Astrocyte of the cerebellum (primary cell): ENCODE data around the gene AJAP1.

Experiments used
- DNase-seq: peaks from one replicate; pipeline ENCODE4 v3.0.0-alpha.2; 2011; ENCODE audit warnings: low read depth
- H3K4me3 ChIP-seq: 2 replicates; pipeline ENCODE4 v1.5.1; 2011; ENCODE audit warnings: mild to moderate bottlenecking, low read depth, low read length, moderate library complexity
- CTCF ChIP-seq: IDR thresholded peaks from 2 replicates; pipeline ENCODE4 v1.5.1; 2012; ENCODE audit warnings: low read length, low read depth, moderate library complexity, mild to moderate bottlenecking; ENCODE audit errors: missing control alignments
- in situ Hi-C: cut with HindIII; loops from 2 replicates; pipeline ENCODE4 v1.10.0; 2017; ENCODE audit warnings: low sequenced_read_pairs

AJAP1 gene

GRCh38 chr1:4786055-4786454, 131.6 kb downstream of the AJAP1 start:
- no peak overlapping the region for H3K4me3 ChIP-seq
- TF ChIP-seq CTCF: no peak
- in situ Hi-C loops: no loop called here
- no peak for DNase-seq

- no peak overlapping the region for H3K4me3 ChIP-seq
- no peak for TF ChIP-seq CTCF
- in situ Hi-C loops: no loop called here
- DNase-seq: no peak
Measured at GRCh38 chr1:4787551-4787950, 133.1 kb downstream of the AJAP1 start.

GRCh38 chr1:4792565-4792964, 138.2 kb downstream of the AJAP1 start:
- H3K4me3 ChIP-seq: no peak overlapping the region
- DNase-seq: no peak
- in situ Hi-C loops: no loop called here
- no peak for TF ChIP-seq CTCF

- DNase-seq: no peak
- in situ Hi-C loops: no loop called here
- no peak for TF ChIP-seq CTCF
- H3K4me3 ChIP-seq: no peak overlapping the region
Measured at GRCh38 chr1:4794020-4794780, 139.8 kb downstream of the AJAP1 start.

DNA sequence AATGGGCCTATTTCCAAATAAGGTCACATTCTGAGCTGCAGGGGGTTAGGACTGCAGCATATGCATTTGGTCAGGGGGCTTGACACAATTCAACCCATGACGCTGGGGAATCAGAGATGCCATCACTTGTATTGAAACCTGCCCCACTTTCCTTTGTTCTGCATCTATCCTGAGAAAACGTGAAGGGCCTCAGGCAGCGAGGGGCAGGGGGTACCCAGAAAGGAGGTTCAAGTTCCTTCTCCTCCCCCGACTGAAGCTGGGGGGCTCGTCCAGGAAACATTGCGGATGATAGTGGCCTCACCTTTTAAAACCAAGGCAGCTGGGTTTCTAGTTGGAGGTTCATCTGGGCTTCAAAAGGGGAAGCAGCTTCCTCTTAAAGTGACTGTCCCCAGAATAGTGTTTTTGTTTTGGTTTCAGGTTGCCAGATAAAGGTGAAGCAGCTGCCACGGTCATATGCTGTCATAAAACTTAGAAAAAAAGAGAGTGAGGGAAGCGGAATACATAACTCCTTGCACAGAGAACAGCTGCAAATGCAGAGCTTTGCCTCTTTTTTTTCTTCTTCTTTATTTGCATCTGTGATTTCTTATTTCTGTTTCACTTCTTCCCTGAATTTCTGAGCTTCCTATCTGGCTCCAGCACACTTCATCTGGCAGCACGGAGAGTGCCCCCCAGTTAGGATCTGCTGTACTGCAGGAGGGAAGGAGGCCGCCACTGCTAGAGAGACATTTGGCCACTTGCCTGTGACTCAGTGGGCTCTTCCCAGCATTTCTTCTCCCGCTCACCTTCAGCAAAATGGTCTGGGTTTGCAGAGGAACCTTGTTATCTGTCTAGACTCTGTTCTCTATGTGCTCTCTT, 142.0 kb downstream of the AJAP1 start:
- DNase-seq: no peak
- H3K4me3 ChIP-seq: no peak overlapping the region
- in situ Hi-C loops: no loop called here
- no peak for TF ChIP-seq CTCF

GRCh38 chr1:4797016-4797410, 142.6 kb downstream of the AJAP1 start:
- in situ Hi-C loops: no loop called here
- no peak for DNase-seq
- TF ChIP-seq CTCF: no peak
- no peak overlapping the region for H3K4me3 ChIP-seq
